GM21786 (cell line): ENCODE results near the gene ZNF174.

ENCODE experiments used
- ATAC-seq: cut with Tn5 transposase; IDR thresholded peaks from one replicate; pipeline ENCODE4 v1.9.1; 2021; ENCODE audit not compliant: unreplicated experiment

ZNF174 gene

DNA sequence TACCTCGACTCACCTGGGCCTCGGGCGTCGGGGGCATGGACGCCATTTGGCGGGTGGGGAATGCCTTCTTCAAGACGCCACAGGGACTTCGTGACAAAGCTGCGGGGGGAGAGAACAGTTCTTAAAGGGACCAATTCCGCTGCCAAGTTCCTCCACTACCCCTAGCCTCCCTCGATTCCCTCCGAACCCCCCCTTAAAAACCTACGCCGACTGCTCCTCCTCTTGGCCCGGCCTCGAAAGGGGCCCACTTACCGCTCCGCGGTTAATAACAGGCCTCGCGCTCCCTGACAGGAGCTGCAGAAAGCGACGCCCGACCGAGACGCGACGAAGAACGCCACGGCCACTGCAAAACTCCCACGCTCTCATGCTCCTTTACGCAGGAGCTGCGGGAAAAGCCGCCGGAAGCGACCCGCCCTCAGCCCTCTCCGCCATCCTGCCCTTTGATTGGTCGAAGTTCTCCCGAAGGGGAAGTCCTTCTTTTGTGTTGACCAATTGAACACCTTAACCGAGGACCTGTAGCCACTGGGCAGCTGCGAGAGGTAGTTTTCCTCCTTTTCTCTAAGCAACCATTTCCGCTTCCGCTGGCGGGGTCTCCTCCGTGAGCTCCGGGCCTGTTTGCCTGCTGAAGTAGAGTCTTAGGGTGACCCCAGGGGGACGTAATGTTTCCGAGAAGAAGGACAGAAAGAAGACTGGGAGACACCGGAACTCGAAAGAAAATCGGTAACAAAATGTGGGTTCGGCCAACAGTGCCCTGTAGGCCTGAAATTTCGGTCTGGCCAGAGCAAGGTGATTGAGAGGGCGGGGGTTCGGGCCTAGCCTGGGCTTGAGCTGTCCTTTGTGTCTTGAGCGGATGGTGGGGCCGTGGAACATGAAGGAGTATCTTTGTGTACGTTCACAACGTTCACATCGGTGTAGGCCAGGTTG is 42.4 kb downstream of the ZNF174 start, which contains the start of the genes NAA60 and ZNF597:
Gene NAA60, plus strand, starts transcription at position 573 of the 924 bp plus-strand sequence. CDS start 32,548 bp downstream, outside the sequence.
Gene ZNF597, minus strand, starts transcription at position 397 of the 924 bp plus-strand sequence. Its CDS starts 351 bp downstream, at position 46.
- peak; percentile 91 for ATAC-seq

DNA sequence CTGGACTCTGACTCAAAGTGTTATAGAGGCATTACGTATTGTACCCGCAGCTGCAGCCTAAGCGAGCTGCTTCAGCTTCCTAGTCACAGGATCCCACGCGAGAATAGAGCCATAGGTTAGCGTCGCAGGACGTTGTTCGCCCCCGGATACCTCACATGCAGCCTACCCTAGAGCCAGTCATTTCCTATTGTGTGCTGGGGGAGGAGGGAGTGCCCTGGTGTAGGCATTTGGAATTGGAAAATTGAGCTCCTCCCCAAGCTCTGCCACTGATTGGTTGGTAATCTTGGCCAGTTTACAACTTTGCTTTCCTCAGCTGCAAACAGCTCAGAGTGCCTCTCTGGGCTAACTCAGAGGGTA is 43.0 kb downstream of the ZNF174 start:
- peak; percentile 15 for ATAC-seq

DNA sequence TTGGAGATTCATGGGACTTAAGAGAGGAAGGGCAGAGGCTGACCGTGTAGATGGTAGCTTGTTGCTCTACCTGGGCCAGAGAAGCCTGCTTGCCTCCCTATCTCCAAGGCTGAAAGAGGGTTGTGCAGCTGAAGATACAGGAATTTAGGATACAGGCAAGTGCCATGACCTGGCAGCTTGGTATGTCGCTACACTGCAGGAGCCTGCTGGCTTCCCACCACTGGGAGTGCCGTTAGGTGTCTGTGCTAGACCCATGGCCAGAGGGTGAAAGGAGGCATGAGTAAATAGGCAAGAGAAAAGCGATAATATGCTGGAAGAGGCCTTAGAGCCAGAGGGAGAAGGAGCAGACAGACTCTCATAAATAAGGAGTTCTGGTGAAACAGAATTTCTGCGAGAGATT is 53.1 kb downstream of the ZNF174 start:
- no peak for ATAC-seq

DNA sequence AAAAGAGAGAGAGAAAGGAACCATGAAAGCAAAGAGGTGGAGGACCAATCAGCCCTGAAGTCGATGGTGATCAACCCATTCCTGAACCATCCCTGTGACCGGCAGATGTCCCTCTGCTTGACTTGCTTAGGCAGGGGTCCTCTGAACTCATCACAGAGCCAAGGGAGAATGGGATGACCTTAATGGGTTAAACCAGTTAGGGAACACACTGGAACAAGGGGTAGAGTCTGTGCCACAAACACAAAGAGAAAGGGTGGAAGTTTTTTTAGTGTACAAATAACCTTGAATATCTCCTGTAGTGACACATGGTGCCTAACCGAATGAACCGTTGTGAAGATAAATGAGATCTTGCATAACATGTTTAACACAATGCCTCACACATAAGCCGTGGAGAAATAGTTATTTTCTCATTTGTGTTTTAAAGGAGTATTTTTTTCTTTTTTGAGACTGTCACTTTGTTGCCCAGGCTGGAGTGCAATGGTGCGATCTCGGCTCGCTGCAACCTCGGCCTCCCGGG is 53.7 kb downstream of the ZNF174 start:
- no peak for ATAC-seq

DNA sequence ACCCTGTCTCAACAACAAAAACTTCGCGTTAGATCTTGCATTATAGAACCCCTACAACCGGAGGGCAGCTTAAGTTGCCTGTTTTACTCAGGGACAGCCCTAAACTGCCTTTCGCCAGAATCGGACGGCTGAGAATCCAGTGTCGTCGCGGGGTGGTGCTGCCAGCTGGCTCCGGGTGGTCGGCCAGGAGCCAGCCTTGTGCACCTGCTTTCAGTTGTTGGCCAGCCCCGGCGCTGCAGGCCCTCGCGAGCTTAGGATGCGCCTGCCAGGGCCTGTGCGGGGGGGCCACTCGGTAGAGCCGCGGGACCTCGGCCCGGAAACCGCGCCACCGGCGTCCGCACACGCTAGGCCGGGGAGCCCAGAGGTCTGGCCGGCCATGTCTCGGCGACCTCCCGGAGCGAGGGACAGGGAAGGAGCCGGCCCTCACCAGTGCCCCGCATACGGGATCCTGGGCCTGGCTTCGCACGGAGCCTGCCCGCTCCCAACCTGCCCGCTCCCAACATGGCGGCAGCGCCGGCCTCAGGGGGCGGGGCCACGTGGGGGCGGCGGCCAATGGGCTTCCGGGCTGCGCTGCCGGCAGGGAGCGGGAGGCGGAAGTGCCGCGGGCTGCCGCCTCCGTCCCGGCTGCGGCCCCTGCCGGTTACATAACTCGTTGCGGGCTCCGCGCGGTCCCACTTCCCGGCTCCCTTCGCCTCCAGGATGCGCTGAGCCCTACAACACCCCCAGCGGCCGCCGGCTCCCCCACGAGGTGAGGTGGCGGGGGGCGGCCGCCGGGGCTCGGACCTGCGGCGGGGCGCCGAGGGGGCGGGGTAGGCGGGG is 56.6 kb downstream of the ZNF174 start:
- peak; percentile 72 for ATAC-seq

DNA sequence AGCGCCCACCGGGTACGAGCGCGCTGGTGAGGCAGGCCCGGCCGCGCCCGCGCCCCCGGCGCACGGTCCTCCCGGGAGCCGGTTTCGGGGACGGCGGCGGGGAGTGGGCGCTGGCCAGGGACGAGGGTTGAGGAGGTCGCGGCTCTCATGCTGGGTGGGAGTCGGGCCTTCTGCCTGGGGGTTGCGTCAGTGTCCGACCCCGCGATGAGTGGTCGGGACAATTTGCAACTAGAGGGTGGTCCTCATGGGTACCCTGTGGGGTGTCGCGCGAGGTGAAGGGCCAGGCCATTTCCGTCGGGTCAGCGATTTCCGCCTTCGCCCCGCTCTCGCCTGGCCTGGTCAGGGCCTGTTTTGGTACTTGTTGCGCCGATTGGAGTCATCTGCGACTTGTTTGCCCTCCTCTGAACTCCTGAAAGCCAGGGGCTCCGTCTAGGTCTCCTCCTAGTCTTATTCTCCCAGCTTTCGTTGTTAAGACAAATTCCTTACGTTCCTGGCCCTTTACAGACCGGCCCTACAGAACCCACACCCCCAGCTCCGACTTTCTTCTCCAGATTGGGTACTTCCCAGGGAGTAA is 57.4 kb downstream of the ZNF174 start:
- ATAC-seq, result peak; percentile 6

DNA sequence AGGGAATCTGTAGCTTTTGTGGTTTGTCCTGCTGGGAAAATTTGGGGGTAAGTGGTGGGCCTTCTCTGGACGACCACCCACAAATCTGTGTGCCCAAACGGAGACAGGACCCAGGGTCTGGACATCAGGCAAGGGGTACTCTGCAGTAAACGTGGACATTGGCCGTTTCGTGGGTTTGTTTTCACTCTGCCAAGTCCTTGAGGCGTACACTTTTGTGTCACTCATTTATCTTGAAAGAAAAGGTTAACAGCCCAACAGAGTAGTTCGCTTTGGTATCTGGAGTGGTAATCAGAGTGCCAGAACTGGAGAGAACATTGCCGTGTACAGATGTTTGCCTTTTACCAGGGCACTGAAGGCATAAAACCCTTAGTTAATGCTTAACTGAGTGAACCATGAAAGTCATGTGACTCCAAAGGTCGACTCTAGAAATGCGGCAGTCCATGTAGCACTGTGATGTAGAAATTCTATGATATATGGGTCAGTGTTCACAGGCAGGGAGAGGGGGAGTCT is 57.9 kb downstream of the ZNF174 start:
- ATAC-seq, result no peak
